Cerebellar cortex (tissue), 1 donor: Measurements from ENCODE around the gene SLC35F3.

Source experiments
- DNase-seq: peaks from one replicate; pipeline ENCODE4 v3.0.0-alpha.2; 2015; ENCODE audit warnings: low spot score

Gene SLC35F3

DNA sequence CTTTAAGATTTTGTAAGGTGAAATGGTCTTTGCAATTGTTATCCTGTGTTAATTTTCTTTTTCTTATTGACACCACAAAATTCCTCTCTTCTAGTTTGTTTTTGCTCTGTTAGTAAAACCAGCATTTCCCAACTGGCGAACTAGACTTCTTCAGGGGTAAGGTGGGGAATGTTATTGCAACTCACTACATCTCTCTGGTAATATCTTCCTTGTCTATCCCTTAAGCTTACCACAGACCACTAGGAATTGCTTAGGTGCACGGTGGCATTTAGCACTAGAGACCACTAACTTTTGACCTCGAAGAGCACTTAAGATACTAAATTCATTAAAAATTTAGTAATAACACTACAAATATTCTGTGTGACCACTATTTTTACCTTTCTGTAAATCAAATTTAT is 464.6 kb downstream of the SLC35F3 start:
- no peak for DNase-seq

GRCh38 chr1:234369784-234370183 is 465.3 kb downstream of the SLC35F3 start:
- DNase-seq, result no peak

GRCh38 chr1:234371414-234371813 is 466.9 kb downstream of the SLC35F3 start:
- DNase-seq, result no peak

GRCh38 chr1:234372011-234372757 is 467.7 kb downstream of the SLC35F3 start:
- DNase-seq, result no peak

- peak; percentile 96 for DNase-seq
Observed at GRCh38 chr1:234373064-234373958, 468.8 kb downstream of the SLC35F3 start, which contains the start of gene COA6. TSS of gene COA6 (plus strand) at chr1:234373456. CDS start at chr1:234373467, 11 bp downstream.

GRCh38 chr1:234373959-234374254 is 469.4 kb downstream of the SLC35F3 start:
- no peak for DNase-seq
